NB4 (cell line): ENCODE data around the gene GCK.

ENCODE experiments used
- DNase-seq: peaks from one replicate; pipeline ENCODE4 v3.0.0; 2010; ENCODE audit warnings: low read depth
- H3K4me3 ChIP-seq: one replicate; pipeline ENCODE4 v1.5.1; 2011; ENCODE audit warnings: mild to moderate bottlenecking, low read depth, low read length, moderate library complexity
- MYC ChIP-seq: IDR thresholded peaks from 2 replicates; pipeline ENCODE4 v1.6.1; 2011; ENCODE audit warnings: low read depth, low read length
- POLR2A ChIP-seq: IDR thresholded peaks from 2 replicates; pipeline ENCODE4 v1.6.1; 2011; ENCODE audit warnings: mild to moderate bottlenecking; ENCODE audit not compliant: insufficient read length; ENCODE audit errors: extremely low read depth
- TF ChIP-seq, protein P1 (sequence below): IDR thresholded peaks from one replicate; pipeline ENCODE4 v1.5.1; 2012; ENCODE audit warnings: low read depth, low read length
- TF ChIP-seq, protein P2 (sequence below): IDR thresholded peaks from 2 replicates; pipeline ENCODE4 v1.6.1; 2011; ENCODE audit warnings: low read depth, low read length

The GCK gene

DNA sequence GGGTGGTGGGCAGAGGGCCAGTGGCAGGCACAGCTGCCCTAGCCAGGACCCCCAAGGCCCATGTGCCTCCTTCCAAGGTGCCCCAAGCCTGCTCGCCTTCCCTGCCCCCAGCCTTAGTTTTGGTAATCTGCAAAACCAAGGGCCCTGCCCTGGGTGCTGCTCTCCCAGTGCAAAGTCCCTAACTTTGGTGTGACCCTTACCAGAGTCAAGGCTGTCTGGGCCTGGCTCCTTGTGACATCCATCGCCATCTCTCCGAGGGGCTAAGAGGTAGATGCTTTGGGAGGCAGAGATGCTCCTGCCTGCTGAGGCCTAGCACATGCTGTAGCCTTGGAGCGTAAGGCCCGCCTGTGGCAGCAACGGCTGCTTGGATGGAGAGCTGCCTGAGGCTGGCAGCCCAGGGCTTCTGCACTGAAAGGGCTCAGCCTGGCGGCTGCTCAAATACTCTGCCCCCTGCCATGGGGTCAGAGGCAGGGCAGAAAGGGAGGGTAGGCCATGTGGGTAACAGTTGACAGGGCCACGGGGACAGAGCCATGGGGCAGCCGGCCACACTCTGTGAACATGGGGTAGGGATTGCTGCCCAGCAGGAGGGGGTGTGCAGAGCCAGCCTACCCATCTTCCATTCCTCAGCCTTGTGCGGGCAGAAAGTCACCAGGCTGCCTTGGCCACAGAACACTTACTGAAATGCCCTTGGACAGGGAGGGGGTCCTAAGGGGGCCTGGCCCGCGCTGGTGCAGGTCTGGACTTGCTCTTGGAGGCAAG is 30.2 kb downstream of the GCK start:
- H3K4me3 ChIP-seq = no peak overlapping the region
- DNase-seq = no peak
- TF ChIP-seq, protein P1, sequence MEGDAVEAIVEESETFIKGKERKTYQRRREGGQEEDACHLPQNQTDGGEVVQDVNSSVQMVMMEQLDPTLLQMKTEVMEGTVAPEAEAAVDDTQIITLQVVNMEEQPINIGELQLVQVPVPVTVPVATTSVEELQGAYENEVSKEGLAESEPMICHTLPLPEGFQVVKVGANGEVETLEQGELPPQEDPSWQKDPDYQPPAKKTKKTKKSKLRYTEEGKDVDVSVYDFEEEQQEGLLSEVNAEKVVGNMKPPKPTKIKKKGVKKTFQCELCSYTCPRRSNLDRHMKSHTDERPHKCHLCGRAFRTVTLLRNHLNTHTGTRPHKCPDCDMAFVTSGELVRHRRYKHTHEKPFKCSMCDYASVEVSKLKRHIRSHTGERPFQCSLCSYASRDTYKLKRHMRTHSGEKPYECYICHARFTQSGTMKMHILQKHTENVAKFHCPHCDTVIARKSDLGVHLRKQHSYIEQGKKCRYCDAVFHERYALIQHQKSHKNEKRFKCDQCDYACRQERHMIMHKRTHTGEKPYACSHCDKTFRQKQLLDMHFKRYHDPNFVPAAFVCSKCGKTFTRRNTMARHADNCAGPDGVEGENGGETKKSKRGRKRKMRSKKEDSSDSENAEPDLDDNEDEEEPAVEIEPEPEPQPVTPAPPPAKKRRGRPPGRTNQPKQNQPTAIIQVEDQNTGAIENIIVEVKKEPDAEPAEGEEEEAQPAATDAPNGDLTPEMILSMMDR = no peak
- TF ChIP-seq, protein P2, sequence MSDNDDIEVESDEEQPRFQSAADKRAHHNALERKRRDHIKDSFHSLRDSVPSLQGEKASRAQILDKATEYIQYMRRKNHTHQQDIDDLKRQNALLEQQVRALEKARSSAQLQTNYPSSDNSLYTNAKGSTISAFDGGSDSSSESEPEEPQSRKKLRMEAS = no peak
- TF ChIP-seq POLR2A (no peak), MYC (no peak)

DNA sequence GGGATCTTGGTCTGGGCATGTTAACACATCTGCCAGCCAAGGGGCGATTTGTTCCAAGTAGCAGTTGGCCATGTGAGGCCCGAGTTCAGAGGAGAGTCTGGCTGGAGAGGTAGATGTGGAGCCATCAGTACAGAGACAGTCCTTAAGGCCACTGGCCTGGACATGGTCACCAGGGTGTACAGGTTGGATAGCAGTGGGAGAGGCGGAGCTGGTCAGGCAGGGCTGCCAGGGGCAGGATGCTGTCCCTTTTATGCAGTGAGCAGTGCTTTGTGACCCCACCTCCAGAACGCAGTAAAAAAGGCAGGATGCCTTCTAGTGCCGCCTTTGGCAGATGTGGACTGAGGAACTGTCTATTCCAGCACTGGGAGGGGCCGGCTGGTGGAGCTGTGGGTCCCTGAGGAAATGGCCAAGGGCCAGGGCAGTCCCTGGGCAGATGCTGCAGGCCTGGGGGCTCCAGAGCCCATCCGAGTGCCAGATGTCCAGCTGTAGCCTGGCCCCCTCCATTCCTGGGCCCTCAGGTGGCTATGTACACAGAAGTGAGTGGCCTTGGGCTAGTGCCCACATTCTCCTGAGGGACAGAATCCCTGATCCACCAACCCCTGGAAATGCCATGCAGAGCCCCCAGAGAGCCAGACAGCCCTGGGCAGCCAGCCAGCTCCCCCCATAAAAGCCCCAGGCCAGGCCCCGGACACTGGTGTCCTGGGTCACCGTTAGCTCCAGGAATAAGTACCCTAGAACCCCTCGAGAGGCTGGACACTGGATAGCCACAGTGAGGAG is 31.0 kb downstream of the GCK start:
- TF ChIP-seq POLR2A = no peak
- TF ChIP-seq, protein P1 = no peak
- TF ChIP-seq, protein P2 = no peak
- no peak for TF ChIP-seq MYC
- DNase-seq = no peak
- H3K4me3 ChIP-seq = no peak overlapping the region

DNA sequence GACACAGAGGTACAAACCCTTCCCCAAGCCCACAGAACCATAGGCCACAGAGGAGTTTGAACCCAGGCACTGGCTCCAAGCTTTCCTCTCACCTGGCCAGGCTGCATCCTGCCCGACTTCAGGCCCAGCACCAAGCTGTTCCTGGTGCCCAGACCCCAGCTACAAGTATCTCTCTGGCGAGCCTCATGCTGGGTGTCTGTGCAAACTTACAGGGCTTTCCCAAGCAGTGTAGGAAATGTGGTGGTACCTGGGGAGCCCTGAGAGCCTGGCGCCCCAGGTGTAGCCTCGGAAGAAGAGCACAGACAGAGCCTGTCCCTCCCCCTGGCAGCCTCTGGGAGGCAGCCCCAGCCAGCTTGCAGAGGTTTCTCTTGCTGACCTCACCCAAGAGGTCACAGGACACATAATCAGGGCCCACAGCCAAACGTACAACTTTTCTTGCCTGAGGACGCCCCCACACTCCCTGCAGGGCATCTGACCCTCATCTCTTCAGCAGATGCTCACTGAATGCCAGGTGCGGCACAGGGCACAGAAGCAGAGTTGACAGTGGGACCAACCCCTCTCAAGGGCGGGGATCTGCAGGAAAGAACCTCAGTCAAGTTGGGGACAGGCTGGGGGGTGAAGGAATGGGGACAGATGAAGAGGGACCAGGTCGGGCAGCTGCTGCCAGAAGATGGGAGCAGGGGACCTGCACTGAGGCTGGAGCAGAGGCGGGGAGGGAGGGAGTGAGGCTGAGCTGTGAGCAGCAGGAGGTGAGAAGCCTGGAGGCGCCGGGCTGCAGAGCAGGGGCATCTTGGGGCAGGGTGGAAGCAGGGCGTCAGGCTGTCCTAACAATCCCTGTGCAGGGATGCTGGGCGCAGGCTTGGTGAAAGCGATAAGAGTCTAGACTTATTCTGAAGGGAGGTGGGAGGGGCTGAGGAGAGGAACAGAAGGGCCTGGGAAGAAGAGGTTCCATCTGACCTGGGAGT is 31.8 kb downstream of the GCK start:
- no peak overlapping the region for H3K4me3 ChIP-seq
- TF ChIP-seq, protein P1 = no peak
- TF ChIP-seq POLR2A (no peak), MYC (no peak)
- TF ChIP-seq, protein P2 = no peak
- no peak for DNase-seq

DNA sequence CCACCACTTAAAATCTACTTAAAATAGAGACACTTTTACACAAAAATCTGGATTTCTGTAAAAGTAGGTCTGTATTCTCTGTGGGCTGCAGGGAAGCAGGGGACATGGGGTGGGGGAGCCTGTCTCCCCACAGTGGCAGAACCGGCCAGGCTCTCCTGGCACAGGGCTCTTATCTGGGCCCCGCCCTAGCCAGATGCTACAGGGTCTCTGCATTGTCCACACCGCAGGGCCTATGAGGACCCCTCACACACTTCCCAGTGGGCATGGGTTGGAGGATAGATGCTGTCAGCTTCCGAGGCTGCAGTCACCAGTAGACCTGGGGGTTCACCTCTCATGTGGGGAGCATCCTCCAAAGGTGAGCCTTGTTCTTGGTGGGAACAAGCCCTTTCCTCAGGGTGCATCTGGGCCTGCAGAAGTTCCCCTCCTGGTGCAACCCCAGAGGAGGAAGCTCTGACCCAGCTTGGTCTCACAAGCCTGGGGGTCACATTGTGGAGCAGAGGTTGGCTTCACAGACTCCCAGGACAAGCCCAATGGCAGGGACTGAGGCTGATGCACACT is 32.7 kb downstream of the GCK start:
- TF ChIP-seq POLR2A (no peak), MYC (no peak)
- TF ChIP-seq, protein P1 = no peak
- TF ChIP-seq, protein P2 = no peak
- DNase-seq = no peak
- H3K4me3 ChIP-seq = no peak overlapping the region
